Putamen (tissue), 1 donor: ENCODE data around the gene FYCO1.

ENCODE experiments used
- DNase-seq: peaks from one replicate; pipeline ENCODE4 v3.0.0-alpha.2; 2016; ENCODE audit warnings: low spot score

FYCO1 gene

GRCh38 chr3:45943207-45943846, 52.3 kb downstream of the FYCO1 start, which contains the start of gene CXCR6:
TSS of gene CXCR6 (plus strand) at chr3:45943464. CDS start at chr3:45946482, 3,018 bp downstream.
- no peak for DNase-seq

- no peak for DNase-seq
Measured at GRCh38 chr3:45942051-45942825, 53.4 kb downstream of the FYCO1 start.

GRCh38 chr3:45940781-45941365, 54.8 kb downstream of the FYCO1 start:
- no peak for DNase-seq

- no peak for DNase-seq
Measured at GRCh38 chr3:45940004-45940780, 55.4 kb downstream of the FYCO1 start.

- no peak for DNase-seq
Measured at GRCh38 chr3:45939341-45939771, 56.3 kb downstream of the FYCO1 start.

GRCh38 chr3:45938864-45939263, 56.8 kb downstream of the FYCO1 start:
- DNase-seq = peak; percentile 87

- DNase-seq = no peak
Measured at GRCh38 chr3:45938043-45938435, 57.6 kb downstream of the FYCO1 start.

GRCh38 chr3:45937206-45938042, 58.2 kb downstream of the FYCO1 start:
- no peak for DNase-seq

GRCh38 chr3:45936261-45936660, 59.4 kb downstream of the FYCO1 start:
- DNase-seq = no peak

GRCh38 chr3:45933591-45933990, 62.0 kb downstream of the FYCO1 start:
- no peak for DNase-seq

- DNase-seq = no peak
Measured at GRCh38 chr3:45932112-45932511, 63.5 kb downstream of the FYCO1 start.

- DNase-seq = no peak
Measured at GRCh38 chr3:45931496-45931895, 64.1 kb downstream of the FYCO1 start.

- DNase-seq = peak; percentile 17
Measured at GRCh38 chr3:45929042-45929679, 66.5 kb downstream of the FYCO1 start.

- no peak for DNase-seq
Measured at GRCh38 chr3:45927881-45928280, 67.7 kb downstream of the FYCO1 start.

- no peak for DNase-seq
Measured at GRCh38 chr3:45923755-45924154, 71.9 kb downstream of the FYCO1 start.

GRCh38 chr3:45922950-45923590, 72.6 kb downstream of the FYCO1 start:
- DNase-seq = no peak

GRCh38 chr3:45922039-45922326, 73.6 kb downstream of the FYCO1 start:
- no peak for DNase-seq

- no peak for DNase-seq
Measured at GRCh38 chr3:45921158-45922038, 74.2 kb downstream of the FYCO1 start.

- no peak for DNase-seq
Measured at GRCh38 chr3:45917146-45917898, 78.3 kb downstream of the FYCO1 start.
